Activated gamma-delta T cell treated with anti-CD3 and anti-CD28 coated beads, Interleukin-2, amount 50 U/mL, for 16 hours (primary cell): Measurements from ENCODE around the gene PAM16.
"Not testable (repeated sequence)": the region's sequence is repeated elsewhere in the genome, so short reads cannot be mapped to it uniquely, and the experiment has no call there.

Experiments used
- DNase-seq: peaks from one replicate; pipeline ENCODE4 v3.0.0-alpha.2; 2020; ENCODE audit warnings: low read depth

The PAM16 gene

DNA sequence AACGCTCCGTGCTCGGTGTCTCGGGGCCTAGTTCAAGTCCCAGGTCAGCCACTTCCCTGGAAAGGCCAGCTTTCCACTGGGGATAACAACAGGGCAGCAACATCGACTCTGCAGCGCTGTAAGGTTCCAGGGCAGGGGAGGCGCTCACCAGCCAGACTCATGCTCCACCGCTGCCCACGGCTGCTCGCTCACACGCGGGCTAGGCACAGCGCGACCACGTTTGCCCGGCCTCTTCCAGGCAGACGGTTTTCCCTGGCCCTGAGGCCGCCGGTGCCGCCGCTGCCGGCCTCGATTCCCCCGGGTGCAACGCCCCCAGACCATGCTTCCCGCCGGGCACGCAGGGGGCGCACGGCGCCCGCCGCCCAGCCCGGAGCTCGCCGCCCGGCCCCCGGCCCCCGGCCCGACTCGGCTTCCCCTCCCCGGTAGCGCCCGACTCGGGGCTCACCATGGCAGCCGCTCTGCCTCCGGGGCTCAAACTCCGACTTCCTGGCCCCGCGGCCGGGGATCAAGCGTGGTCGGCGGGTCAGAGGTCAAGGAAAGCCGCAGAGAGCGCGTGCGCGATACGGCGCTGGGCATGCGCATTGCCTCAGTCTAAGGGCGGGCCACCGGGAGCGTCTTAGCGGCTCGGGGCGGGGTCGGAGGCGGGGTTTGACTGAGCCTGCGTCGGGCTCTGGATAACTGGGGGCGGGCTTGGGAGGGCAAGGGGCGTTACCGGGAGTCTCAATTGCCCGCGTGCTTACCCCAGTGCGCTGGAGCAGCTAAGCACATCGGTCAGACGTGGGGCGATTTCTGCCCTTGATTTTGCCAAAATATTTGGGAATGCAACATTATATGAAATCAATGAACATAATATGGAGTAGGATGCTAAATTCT, at the start of gene PAM16:
TSS of gene PAM16 (minus strand) at position 535 of the 873 bp plus-strand sequence. CDS start at position 448, 87 bp downstream.
- peak; percentile 97 for DNase-seq

DNA sequence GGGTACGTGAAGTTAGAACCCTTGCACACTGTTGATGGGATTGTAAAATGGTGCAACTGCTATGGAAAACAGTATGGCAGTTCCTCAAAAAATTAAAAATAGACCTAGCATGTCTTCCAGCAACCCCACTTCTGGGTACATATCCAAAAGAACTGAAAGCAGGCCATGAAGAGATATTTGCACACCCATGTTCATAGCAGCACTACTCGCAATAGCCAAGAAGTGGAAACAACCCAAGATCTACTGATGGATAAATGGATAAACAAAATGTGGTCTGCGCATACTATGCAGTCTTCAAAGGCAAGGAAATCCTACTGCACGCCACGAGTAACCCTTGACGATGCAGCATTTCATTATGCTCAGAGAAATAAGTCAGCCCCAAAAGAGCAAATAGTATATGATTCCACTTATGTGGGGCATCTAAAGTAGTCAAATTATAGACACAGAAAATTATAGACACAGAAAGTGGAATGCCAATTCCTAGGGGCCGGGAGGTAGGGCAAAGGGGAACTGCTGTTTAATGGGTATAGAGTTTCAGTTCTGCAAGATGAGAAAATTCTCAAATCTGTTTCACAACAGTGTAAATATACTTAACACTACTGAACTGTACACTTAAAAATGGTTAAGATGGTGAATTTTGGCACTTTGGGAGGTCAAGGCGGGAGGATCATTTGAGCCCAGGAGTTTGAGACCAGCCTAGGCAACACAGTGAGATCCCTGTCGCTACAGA, 48.0 kb upstream of the PAM16 start:
- no peak for DNase-seq

GRCh38 chr16:4395055-4395726, 44.1 kb upstream of the PAM16 start:
- no peak for DNase-seq

- DNase-seq = not testable (repeated sequence)
These were observed 42.7 kb upstream of the PAM16 start for GRCh38 chr16:4393850-4394249.

- DNase-seq = no peak
These were observed 42.1 kb upstream of the PAM16 start for GRCh38 chr16:4393240-4393600.

DNA sequence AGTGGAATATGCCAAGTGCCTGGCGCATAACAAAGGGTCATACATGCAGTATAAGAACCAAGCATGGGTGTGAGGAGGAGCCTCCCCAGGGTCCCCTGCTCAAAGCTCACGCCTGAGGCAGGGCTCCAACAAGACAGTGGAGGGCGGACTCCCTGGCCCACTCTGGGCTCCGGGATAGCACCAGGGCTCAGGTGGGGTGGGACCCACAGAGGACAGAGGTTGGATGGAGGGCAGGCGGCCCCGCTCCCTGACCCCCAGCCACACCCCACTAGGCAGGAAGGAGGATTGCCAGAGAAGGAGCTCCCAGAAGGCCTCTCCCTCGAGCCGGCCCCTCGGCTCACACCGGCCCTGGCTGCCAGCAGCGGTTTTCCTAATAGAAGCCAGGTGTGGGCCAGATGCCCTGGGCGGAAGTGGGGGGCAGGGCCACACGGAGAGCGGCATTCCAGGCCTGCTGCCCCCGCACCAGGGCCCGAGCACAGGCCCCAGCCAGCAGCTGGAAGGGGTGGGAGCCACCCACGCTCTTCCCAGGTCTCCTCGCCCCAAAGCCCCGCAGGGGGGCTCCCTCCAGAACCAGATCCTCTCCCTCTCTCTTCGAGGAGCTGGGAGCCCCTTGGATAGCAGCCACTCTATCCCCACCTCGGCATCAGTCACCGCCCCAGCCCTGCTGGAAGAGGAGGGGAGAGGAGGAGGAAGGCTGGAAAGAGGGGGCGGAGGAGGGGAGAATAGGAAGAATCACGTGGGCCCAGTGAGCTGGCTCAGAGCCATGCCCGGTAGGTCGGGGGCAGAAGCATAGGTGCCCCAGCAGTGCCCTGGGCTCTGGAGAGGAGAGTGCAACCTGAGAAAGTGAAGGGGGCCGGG, 41.5 kb upstream of the PAM16 start:
- DNase-seq = no peak

- no peak for DNase-seq
These were observed 40.7 kb upstream of the PAM16 start for GRCh38 chr16:4391631-4392381.

GRCh38 chr16:4390266-4391260, 39.4 kb upstream of the PAM16 start:
- no peak for DNase-seq

DNA sequence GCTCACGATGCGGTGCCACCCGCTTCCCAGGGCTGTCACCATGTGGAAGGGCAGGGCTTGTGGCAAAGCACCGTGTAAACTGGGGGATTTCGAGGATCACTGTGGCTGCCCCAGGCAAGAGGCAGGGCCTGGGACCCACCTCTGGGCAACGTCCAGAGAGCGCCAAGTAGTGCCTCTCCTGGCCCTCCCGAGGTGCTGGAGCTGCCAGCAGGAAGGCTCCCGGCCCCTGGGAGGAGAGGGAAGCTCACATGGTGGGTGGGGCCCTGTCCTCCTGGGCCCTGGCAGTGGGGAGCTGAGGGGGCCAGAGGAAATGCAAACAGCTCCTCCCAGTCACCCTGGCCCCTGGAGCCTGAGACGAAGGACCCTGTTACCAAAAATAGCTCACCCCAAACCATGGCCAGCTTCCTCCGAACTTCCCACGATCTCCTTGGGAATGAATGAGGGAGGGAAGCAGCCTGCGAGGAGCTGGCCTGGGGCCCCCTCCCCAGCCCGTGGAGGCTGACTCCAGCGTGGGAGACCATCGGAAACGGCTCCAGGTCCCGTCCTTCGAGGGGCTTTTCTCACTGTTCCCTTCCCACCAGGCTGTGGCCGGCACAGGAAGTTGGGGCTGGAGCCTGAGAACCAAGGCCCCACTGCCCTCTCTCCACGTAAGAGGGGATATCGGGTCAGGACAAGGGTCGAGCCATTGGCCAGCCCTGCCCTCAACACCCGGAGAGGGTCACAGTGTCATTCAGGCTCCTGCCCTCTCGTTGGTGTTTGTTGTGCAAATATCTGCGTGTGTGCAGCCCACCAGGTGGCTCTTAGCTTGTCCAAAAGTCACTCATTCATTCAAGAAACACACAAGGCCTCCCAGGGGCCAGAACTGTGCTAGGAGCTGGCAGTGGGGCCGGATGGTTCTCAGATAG, 38.2 kb upstream of the PAM16 start:
- no peak for DNase-seq

- no peak for DNase-seq
These were observed 37.3 kb upstream of the PAM16 start for GRCh38 chr16:4388271-4389021.

DNA sequence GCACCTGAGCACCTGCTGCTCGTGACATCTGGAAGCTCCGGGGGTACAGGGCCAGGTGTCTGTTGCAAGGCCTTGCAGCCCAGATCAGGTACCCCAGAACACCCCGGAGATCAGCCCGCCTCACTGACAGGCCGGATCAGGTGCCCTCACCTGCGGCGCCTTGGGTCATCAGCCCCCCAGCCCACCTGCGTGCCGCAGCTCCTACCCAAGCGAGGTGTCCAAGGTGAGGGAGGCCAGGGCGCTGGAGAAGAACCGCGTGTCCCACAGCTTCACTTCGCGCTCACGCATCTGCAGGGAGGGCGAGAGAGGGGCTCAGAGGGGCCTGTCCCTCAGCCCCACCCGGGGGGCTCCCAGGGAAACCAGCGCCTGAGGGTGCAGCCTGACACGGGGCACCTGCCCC, 36.7 kb upstream of the PAM16 start:
- DNase-seq = no peak

- no peak for DNase-seq
These were observed 35.9 kb upstream of the PAM16 start for GRCh38 chr16:4386951-4387565.

GRCh38 chr16:4386451-4386805, 35.3 kb upstream of the PAM16 start:
- no peak for DNase-seq

- DNase-seq = no peak
These were observed 34.8 kb upstream of the PAM16 start for GRCh38 chr16:4385789-4386450.

DNA sequence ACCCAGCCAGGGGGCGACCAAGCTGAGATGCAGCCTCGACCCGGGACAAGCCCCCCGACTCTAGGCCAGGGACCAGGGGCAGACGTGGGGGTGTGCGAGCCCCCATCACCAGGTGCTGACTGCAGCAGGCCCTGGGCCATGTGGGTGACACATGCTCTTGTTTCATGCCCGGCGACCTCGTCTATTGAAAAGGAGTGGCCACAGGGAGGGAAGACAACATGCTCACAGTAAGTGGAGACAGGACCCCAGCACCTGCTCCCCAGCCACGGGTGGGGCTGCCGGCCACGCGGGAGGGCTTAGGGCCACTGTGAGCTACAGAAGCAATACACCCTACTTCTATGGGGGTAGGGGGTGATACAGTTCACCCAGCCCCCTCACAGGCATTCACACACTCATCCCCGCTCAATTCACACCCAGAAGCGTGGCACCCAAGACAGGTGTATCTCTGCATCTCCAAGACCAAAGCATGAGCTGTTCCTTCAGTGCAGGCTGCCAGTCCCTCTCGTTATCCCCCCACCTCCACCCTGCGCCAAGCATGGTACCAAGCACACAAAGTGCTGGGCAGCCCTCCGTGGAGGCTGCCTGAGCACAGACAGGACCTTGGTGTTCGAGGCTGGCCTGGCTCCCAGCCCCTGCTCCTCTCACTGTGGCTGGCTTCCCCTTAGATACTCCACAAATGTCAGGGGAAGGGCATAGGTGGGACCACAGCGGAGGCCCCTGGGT, 34.1 kb upstream of the PAM16 start:
- no peak for DNase-seq

DNA sequence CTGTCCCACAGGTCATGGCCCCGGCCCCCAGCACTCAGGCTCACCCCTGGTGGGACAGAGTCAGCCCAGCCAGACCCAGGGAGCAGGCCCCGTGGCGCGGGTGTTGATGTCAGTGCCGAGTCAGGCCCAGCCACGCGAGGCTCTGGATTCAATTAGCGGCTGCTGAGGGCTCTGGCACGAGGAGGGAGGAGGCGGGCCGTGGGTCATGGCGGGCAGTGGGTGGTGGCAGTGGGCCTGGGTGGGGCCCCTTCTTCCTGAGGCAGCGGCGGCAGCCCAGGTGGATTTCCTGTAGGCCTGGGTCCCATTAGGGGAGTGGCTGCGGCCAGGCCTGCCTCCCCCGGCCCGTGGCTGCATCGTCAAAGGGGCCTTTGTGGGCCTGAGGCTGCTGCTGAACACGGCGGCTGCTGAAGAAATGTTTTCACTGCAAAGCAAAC, 33.4 kb upstream of the PAM16 start:
- no peak for DNase-seq
